ENCODE results near the gene SPTBN5.

DNA sequence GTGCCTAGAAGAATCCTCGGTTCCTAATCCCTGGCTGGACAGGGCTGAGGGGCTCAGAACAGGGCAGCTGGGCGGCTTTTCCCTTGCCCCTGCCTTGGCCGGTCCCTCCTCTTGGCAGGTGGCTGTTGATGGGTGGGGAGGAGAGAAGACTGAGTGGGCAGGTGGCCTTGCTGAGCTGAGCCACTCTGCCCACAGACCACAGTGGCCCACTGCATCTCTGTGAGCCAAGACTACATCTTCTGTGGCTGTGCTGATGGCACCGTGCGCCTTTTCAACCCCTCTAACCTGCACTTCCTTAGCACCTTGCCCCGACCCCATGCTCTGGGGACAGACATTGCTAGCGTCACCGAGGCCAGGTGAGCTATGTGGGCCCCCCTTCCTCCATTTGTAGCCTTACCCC, 80.4 kb downstream of the SPTBN5 start:
- TF ChIP-seq, protein P1, sequence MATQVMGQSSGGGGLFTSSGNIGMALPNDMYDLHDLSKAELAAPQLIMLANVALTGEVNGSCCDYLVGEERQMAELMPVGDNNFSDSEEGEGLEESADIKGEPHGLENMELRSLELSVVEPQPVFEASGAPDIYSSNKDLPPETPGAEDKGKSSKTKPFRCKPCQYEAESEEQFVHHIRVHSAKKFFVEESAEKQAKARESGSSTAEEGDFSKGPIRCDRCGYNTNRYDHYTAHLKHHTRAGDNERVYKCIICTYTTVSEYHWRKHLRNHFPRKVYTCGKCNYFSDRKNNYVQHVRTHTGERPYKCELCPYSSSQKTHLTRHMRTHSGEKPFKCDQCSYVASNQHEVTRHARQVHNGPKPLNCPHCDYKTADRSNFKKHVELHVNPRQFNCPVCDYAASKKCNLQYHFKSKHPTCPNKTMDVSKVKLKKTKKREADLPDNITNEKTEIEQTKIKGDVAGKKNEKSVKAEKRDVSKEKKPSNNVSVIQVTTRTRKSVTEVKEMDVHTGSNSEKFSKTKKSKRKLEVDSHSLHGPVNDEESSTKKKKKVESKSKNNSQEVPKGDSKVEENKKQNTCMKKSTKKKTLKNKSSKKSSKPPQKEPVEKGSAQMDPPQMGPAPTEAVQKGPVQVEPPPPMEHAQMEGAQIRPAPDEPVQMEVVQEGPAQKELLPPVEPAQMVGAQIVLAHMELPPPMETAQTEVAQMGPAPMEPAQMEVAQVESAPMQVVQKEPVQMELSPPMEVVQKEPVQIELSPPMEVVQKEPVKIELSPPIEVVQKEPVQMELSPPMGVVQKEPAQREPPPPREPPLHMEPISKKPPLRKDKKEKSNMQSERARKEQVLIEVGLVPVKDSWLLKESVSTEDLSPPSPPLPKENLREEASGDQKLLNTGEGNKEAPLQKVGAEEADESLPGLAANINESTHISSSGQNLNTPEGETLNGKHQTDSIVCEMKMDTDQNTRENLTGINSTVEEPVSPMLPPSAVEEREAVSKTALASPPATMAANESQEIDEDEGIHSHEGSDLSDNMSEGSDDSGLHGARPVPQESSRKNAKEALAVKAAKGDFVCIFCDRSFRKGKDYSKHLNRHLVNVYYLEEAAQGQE (IDR thresholded peaks at IDR 0.05; ENCODE audit: insufficient read depth in 1 of 2, low read depth in 2 of 2, low read length in 2 of 2): no peak
- no peak for TF ChIP-seq POLR2AphosphoS5 (IDR thresholded peaks at IDR 0.05; ENCODE audit: low read depth, low read length)
